ENCODE data around the gene IGF2BP2.

DNA sequence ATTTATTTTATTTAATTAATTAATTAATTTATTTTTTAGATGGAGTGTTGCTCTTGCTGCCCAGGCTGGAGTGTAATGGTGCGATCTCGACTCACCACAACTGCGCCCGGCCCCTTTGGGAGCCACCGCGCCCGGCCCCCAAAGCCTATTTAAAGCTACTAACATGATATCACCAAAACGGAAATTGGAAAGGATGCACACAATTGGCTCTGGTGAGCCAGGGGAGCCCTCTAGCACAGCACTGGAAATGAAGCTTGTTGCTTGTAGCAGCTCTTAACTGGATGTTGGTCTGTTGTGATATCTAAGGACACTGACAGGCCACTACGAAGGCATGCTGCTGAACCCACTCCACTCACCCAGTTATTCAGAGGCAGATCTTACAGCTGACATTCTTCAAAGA lies 104.5 kb downstream of the IGF2BP2 start:
- TF ChIP-seq, protein P1, sequence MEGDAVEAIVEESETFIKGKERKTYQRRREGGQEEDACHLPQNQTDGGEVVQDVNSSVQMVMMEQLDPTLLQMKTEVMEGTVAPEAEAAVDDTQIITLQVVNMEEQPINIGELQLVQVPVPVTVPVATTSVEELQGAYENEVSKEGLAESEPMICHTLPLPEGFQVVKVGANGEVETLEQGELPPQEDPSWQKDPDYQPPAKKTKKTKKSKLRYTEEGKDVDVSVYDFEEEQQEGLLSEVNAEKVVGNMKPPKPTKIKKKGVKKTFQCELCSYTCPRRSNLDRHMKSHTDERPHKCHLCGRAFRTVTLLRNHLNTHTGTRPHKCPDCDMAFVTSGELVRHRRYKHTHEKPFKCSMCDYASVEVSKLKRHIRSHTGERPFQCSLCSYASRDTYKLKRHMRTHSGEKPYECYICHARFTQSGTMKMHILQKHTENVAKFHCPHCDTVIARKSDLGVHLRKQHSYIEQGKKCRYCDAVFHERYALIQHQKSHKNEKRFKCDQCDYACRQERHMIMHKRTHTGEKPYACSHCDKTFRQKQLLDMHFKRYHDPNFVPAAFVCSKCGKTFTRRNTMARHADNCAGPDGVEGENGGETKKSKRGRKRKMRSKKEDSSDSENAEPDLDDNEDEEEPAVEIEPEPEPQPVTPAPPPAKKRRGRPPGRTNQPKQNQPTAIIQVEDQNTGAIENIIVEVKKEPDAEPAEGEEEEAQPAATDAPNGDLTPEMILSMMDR (conservative IDR thresholded peaks at IDR 0.05; ENCODE audit: low read depth, low read length), result no peak
- TF ChIP-seq EZH2 (IDR thresholded peaks at IDR 0.05; ENCODE audit: borderline replicate concordance, low read depth, low read length, poor library complexity, severe bottlenecking), result no peak

All from A673 (cell line).